Cardiac fibroblast (primary cell): Measurements from ENCODE around the gene USP7.

ENCODE experiments used
- DNase-seq, 2 donors: peaks; one replicate each; pipeline versions ENCODE4 v3.0.0 to v3.0.0-alpha.2; 2010; ENCODE audit warnings: low read depth in 2 of 2
- H3K4me3 ChIP-seq, 2 donors: replicated peaks in 1 of 2; 1 replicate in 1 of 2; 2 replicates in 1 of 2; pipeline ENCODE4 v1.5.1; 2011; ENCODE audit warnings: low read depth in 2 of 2, low read length in 2 of 2, mild to moderate bottlenecking in 2 of 2, moderate library complexity in 1 of 2
- TF ChIP-seq, protein P1 (sequence below): IDR thresholded peaks from one replicate; pipeline ENCODE4 v1.5.1; 2011; ENCODE audit warnings: low read depth, mild to moderate bottlenecking, low read length, inconsistent platforms

The USP7 gene

DNA sequence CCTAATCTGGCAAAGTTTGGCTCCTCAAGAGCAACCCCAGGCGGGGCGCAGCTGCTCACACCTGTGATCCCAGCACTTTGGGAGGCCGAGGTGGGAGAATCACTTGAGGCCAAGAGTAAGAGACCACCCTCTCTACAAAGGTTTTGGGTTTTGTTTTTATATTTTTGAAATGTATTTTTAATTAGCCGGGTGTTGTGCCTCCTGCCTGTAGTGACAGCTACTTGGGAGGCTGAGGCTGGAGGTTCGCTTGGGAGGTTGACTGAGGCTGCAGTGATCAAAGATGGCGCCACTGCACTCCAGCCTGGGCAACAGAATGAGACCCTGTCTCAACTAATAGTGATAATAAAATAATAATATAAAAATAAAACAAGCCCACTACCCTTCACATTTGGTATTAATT is 756 bp upstream of the USP7 start:
- no peak for DNase-seq
- TF ChIP-seq, protein P1, sequence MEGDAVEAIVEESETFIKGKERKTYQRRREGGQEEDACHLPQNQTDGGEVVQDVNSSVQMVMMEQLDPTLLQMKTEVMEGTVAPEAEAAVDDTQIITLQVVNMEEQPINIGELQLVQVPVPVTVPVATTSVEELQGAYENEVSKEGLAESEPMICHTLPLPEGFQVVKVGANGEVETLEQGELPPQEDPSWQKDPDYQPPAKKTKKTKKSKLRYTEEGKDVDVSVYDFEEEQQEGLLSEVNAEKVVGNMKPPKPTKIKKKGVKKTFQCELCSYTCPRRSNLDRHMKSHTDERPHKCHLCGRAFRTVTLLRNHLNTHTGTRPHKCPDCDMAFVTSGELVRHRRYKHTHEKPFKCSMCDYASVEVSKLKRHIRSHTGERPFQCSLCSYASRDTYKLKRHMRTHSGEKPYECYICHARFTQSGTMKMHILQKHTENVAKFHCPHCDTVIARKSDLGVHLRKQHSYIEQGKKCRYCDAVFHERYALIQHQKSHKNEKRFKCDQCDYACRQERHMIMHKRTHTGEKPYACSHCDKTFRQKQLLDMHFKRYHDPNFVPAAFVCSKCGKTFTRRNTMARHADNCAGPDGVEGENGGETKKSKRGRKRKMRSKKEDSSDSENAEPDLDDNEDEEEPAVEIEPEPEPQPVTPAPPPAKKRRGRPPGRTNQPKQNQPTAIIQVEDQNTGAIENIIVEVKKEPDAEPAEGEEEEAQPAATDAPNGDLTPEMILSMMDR = no peak
- peak overlapping the region; percentile 62 to 83 for H3K4me3 ChIP-seq

DNA sequence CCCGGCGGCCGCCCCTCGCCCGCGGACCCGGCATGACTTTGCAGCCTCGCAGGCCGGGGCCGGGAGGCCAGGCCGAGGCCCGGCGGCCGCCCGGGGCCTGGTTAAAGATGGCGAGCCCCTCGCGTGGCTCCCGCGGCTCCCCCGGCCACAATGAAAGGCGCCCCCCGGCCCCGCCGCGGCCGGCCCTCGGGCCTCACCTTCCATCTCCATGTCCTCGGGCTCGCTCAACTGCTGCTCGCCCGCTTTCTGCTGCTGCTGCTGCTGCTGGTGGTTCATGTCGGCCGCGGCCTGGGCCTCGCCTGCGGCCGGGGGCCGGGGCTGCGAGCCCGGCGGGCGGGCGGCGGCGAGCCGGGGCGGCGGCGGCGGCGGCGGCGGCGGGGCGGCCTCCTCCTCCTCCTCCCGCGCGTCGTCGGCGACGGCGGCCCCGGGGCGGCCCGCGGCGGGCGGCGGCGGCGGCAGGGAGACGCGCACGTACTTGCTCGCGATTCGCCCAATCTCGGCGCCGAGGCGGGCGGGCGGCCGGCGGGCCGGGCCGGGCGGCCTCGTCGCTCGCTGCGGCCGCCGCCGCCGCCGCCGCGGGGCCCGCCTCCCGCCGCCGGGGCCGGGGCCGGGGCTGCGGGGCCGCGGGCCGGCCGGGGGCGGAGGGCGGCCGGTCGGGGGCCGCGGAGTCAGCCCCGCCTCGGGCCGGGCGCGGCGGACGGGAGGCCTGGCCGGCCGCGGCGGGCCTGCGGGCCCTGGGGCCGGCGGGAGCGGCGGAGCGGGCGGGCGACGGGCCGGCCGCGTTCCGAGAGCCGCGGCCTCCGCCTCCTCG is 491 bp downstream of the USP7 start:
- TF ChIP-seq, protein P1 = no peak
- DNase-seq = no peak

DNA sequence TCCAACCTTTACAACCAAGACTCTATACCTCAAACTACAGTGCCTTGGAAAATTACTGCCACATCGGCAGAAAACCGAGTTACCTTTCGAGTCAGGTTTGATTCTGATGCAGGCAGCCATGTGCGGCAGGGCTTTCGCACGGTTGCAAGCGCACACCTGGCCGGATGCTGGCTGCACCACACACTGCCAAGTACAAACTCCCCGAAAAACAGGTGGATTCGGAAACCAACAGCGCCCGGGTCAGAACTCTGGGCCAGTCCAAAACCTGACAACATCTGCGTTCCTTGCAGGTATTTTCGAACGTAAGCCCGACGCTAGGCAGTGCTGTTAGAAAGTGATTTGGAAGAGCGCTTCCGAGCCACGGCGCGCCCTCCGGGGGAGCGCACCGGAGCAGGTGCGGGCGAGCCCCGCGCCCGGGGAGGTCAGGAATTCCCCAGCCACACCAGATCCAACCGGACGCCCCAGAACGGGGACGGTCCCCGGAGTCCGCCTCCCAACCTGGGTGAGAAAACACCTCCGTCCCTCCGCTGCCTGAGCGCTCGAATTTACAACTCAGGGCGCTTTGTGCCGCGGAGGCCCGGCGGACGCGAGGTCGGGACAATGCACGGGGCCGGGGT is 1.2 kb downstream of the USP7 start:
- no peak for DNase-seq
- TF ChIP-seq, protein P1 = no peak
- H3K4me3 ChIP-seq = peak overlapping the region; percentile 74 to 83

More for the DNA sequence above, 491 bp downstream of the USP7 start:
- H3K4me3 ChIP-seq = peak overlapping the region; percentile 74 to 83

DNA sequence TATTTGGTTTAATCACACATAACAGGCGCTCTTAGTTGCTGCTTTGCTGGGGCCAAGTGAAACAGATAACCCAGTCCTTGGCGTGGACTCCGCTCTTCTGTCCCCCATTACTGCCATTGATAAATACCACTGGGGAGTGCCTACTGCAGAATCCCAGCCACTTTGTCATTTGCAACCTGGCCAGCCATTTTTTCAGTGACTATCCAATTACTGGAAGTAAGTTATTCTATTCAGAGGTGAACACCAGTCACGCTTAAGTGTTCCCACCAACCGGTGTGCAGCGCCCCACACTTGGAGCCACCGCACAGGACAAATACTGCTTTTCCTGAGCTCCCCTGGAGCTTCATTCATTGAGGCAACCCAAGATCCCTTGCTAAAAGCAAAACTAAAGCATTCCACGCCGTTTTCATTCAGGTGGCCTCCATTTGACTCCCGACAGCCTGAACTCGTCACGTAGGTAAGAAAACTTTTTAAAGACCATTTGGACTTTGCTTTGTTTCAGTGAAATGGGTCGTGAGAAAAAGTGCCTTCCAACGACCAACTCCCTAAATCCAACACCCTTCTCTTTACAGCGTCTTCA is 1.8 kb downstream of the USP7 start:
- DNase-seq = no peak
- TF ChIP-seq, protein P1 = no peak
- H3K4me3 ChIP-seq = peak overlapping the region; percentile 74 to 83

DNA sequence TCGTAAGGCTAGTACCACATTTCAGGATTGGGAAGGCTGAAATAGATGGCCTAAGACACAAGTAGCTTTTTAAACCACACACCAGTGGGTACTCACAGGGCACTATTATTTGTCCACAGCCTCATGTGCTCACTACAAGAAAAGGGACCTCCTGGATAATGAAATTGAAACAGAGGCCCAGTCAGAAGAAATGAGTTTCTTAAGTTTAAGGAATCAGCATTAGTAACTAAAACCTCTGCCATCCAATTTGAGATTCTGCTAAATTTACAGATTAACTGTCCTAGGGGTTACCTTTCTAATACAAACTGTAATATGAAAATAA is 3.0 kb downstream of the USP7 start:
- H3K4me3 ChIP-seq = no peak overlapping the region
- TF ChIP-seq, protein P1 = no peak
- DNase-seq = no peak

DNA sequence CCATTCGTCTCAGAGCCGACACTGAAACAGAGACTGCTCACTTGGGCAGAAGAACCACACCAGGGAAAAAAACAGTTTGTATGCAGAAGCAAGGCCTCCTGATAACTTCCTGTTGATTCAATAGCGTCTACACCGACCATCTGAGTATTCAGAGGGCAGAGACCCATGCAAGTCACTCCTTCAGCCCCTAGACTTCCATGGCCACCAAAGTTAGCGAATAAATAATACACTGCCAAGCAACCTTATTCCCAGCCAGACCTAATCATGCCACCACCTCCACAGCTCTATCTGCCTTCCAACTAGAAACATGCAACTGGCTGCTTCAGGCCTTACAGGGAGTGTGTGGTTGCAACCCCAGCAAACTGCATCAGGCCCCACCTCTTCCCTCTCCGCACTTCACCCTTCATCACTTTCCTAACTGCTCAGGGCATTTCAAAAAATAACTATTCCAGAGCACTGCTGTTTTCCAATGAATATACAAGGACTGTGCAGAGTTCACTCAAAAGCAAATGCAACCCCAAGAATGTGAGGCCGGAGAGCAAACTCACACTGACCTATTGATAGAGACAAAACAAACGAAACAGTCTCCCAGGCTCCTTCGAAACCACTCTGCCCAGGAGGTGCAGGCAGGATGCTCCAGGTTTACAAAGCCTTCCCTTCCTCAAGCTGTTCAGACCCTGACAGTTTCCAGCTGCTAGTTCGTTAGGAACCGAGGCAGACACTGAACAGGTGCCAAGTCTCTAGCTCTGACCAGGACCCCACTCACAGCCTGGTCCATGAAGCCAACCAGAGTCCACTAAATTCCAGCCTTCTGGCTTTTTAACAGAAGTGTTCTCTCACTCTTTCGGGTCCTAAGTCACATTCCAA is 3.6 kb downstream of the USP7 start:
- DNase-seq = peak; percentile 33 to 41
- TF ChIP-seq, protein P1 = no peak
- no peak overlapping the region for H3K4me3 ChIP-seq
